ENCODE results near the gene TNF. TPM values are rescaled to one million over a fixed set of nuclear protein-coding genes. Genes with fewer than 3 reads are reported as not detected.

The TNF gene
- total RNA-seq, 1 experiment from 2014 or later = 0.31 TPM

DNA sequence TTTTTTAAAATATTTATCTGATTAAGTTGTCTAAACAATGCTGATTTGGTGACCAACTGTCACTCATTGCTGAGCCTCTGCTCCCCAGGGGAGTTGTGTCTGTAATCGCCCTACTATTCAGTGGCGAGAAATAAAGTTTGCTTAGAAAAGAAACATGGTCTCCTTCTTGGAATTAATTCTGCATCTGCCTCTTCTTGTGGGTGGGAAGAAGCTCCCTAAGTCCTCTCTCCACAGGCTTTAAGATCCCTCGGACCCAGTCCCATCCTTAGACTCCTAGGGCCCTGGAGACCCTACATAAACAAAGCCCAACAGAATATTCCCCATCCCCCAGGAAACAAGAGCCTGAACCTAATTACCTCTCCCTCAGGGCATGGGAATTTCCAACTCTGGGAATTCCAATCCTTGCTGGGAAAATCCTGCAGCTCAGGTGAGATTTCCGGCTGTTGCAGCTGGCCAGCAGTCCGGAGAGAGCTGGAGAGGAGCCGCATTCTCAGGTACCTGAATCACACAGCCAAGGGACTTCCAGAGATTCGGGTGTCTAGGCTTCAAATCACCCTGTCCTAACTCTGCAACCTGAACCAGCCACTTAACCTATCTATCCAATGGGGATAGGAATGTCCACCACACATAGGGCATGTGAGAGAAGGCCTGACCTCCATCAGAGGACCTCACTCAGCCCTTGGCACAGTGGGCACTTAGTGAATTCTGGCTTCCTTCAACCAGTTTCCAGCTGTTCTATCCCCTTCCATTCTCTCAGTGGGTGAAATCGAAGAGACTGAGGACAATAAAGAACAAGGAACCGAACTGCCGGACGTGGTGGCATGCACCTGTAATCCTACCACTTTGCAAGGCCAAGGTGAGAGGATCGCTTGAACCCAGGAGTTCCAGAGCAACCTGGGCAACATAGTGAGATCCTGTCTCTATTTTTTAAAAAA is 3.1 kb downstream of the TNF start:
- Mint-ChIP-seq H3K27me3 (ENCODE audit: low read depth) (peaks cover 57% of the 10 kb centered on the region), H3K36me3 (no peaks in the 10 kb centered on the region), H3K4me3 (no peak overlapping the region; the same call in 1 of the 2 replicates), H3K4me1 (peaks cover 46% of the 10 kb centered on the region), H3K27ac (peak overlapping the region; percentile 82), H3K9me3 (no peaks in the 10 kb centered on the region)
- CTCF ChIA-PET = interaction anchor here (1.5 to 15.1 kb wide), 3 partner anchors 19 to 32 kb away, joined by 6 to 293 read pairs (median 13); partner anchors contain the start of genes ATP6V1G2 and NCR3
- POLR2A ChIA-PET = interaction anchor here (0.5 kb wide), 1 partner anchor 17 kb away, joined by 3 read pairs; no protein-coding TSS in a partner anchor
- TF ChIP-seq, protein P1, sequence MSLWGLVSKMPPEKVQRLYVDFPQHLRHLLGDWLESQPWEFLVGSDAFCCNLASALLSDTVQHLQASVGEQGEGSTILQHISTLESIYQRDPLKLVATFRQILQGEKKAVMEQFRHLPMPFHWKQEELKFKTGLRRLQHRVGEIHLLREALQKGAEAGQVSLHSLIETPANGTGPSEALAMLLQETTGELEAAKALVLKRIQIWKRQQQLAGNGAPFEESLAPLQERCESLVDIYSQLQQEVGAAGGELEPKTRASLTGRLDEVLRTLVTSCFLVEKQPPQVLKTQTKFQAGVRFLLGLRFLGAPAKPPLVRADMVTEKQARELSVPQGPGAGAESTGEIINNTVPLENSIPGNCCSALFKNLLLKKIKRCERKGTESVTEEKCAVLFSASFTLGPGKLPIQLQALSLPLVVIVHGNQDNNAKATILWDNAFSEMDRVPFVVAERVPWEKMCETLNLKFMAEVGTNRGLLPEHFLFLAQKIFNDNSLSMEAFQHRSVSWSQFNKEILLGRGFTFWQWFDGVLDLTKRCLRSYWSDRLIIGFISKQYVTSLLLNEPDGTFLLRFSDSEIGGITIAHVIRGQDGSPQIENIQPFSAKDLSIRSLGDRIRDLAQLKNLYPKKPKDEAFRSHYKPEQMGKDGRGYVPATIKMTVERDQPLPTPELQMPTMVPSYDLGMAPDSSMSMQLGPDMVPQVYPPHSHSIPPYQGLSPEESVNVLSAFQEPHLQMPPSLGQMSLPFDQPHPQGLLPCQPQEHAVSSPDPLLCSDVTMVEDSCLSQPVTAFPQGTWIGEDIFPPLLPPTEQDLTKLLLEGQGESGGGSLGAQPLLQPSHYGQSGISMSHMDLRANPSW (CRISPR knock-in tag; conservative IDR thresholded peaks at IDR 0.05; ENCODE audit: low read depth) = no peak
- TF ChIP-seq, protein P2, sequence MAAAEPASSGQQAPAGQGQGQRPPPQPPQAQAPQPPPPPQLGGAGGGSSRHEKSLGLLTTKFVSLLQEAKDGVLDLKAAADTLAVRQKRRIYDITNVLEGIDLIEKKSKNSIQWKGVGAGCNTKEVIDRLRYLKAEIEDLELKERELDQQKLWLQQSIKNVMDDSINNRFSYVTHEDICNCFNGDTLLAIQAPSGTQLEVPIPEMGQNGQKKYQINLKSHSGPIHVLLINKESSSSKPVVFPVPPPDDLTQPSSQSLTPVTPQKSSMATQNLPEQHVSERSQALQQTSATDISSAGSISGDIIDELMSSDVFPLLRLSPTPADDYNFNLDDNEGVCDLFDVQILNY (CRISPR knock-in tag; IDR thresholded peaks at IDR 0.05) = no peak
- TF ChIP-seq, protein P3, sequence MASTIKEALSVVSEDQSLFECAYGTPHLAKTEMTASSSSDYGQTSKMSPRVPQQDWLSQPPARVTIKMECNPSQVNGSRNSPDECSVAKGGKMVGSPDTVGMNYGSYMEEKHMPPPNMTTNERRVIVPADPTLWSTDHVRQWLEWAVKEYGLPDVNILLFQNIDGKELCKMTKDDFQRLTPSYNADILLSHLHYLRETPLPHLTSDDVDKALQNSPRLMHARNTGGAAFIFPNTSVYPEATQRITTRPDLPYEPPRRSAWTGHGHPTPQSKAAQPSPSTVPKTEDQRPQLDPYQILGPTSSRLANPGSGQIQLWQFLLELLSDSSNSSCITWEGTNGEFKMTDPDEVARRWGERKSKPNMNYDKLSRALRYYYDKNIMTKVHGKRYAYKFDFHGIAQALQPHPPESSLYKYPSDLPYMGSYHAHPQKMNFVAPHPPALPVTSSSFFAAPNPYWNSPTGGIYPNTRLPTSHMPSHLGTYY (CRISPR knock-in tag; IDR thresholded peaks at IDR 0.05) = no peak
- TF ChIP-seq NFE2L1 (CRISPR knock-in tag; IDR thresholded peaks at IDR 0.05) (no peak), TP53 (CRISPR knock-in tag; IDR thresholded peaks at IDR 0.05) (no peak), FOXP1 (CRISPR knock-in tag; IDR thresholded peaks at IDR 0.05; ENCODE audit: borderline replicate concordance) (no peak), ESRRA (CRISPR knock-in tag; IDR thresholded peaks at IDR 0.05; ENCODE audit: borderline replicate concordance) (no peak)
- TF ChIP-seq, protein P4, sequence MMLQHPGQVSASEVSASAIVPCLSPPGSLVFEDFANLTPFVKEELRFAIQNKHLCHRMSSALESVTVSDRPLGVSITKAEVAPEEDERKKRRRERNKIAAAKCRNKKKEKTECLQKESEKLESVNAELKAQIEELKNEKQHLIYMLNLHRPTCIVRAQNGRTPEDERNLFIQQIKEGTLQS (CRISPR knock-in tag; conservative IDR thresholded peaks at IDR 0.05) = no peak
- TF ChIP-seq, protein P5, sequence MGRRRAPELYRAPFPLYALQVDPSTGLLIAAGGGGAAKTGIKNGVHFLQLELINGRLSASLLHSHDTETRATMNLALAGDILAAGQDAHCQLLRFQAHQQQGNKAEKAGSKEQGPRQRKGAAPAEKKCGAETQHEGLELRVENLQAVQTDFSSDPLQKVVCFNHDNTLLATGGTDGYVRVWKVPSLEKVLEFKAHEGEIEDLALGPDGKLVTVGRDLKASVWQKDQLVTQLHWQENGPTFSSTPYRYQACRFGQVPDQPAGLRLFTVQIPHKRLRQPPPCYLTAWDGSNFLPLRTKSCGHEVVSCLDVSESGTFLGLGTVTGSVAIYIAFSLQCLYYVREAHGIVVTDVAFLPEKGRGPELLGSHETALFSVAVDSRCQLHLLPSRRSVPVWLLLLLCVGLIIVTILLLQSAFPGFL (CRISPR knock-in tag; IDR thresholded peaks at IDR 0.05; ENCODE audit: borderline replicate concordance) = no peak
- DNase-seq (ENCODE audit: low spot score) = peak; percentile 38
- peak; percentile 13 for ATAC-seq

DNA sequence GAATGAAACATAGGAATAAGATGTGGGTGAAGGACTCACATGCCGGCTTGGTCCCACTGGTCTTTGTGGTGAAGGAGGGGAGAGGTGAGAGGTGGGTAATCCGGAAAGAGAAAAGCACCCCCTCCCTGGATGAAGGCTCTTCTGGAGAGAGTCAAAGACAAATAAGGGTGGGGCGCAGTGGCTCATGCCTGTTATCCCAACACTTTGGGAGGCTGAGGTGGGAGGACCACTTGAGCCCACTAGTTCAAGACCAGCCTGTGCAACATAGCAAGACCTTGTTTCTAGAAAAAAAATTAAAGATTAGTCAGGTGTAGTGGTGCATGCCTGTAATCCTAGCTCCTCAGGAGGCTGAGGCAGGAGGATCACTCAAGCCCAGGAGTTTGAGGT is 3.7 kb downstream of the TNF start:
- no peak overlapping the region; the same call in 1 of the 2 replicates for H3K27ac Mint-ChIP-seq
- no peak overlapping the region for H3K4me3 Mint-ChIP-seq
- H3K36me3 Mint-ChIP-seq = no peaks in the 10 kb centered on the region
- peaks cover 39% of the 10 kb centered on the region for H3K4me1 Mint-ChIP-seq
- DNase-seq (ENCODE audit: low spot score) = no peak
- peaks cover 54% of the 10 kb centered on the region for H3K27me3 Mint-ChIP-seq (ENCODE audit: low read depth)
- H3K9me3 Mint-ChIP-seq = no peaks in the 10 kb centered on the region
- no peak for ATAC-seq
- TF ChIP-seq, protein P6, sequence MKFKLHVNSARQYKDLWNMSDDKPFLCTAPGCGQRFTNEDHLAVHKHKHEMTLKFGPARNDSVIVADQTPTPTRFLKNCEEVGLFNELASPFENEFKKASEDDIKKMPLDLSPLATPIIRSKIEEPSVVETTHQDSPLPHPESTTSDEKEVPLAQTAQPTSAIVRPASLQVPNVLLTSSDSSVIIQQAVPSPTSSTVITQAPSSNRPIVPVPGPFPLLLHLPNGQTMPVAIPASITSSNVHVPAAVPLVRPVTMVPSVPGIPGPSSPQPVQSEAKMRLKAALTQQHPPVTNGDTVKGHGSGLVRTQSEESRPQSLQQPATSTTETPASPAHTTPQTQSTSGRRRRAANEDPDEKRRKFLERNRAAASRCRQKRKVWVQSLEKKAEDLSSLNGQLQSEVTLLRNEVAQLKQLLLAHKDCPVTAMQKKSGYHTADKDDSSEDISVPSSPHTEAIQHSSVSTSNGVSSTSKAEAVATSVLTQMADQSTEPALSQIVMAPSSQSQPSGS (CRISPR knock-in tag; IDR thresholded peaks at IDR 0.05; ENCODE audit: borderline replicate concordance, low read depth) = no peak
- TF ChIP-seq, protein P7, sequence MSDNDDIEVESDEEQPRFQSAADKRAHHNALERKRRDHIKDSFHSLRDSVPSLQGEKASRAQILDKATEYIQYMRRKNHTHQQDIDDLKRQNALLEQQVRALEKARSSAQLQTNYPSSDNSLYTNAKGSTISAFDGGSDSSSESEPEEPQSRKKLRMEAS (CRISPR knock-in tag; IDR thresholded peaks at IDR 0.05) = no peak
- no peak for TF ChIP-seq ESRRA (CRISPR knock-in tag; IDR thresholded peaks at IDR 0.05; ENCODE audit: borderline replicate concordance)
- TF ChIP-seq HMGA2 (CRISPR knock-in tag; IDR thresholded peaks at IDR 0.05) = no peak
- no peak for TF ChIP-seq NR3C1 (CRISPR knock-in tag; conservative IDR thresholded peaks at IDR 0.05; ENCODE audit: low read depth)
- TF ChIP-seq ZNF396 (CRISPR knock-in tag; IDR thresholded peaks at IDR 0.05; ENCODE audit: borderline replicate concordance) = no peak
- no peak for TF ChIP-seq ELF4 (CRISPR knock-in tag; IDR thresholded peaks at IDR 0.05; ENCODE audit: low read depth)
- TF ChIP-seq GRHL2 (CRISPR knock-in tag; IDR thresholded peaks at IDR 0.05; ENCODE audit: insufficient replicate concordance, severe bottlenecking) = no peak
- TF ChIP-seq, protein P8, sequence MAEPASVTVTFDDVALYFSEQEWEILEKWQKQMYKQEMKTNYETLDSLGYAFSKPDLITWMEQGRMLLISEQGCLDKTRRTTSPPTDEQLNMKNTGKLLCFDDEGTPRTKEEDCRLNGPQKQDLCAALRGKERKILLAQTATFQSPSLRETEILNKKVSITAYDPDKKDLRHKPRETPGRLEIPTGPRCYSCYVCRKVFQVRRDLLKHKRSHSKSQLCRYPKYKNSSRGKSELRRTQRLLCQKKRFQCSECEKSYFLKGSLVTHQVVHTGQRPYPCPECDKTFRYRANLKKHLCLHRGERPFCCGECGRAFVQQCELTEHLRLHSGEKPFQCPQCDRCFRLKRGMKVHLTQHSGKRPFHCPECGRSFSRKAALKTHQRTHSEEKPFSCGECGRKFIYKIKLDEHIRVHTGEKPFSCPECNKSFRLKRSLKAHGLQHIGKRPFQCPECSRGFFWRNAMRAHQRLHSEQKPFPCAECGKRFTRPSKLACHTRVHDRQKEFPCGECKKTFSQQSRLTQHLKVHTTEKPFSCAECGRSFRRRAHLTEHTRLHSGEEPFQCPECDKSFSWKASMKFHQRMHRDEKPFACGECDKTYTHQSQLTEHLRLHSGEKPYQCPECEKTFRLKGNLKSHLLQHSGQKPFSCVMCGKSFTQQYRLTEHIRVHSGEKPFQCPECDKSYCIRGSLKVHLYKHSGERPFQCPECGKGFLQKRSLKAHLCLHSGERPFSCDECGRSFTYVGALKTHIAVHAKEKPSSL (CRISPR knock-in tag; conservative IDR thresholded peaks at IDR 0.05) = no peak
- no peak for TF ChIP-seq GTF2I (CRISPR knock-in tag; conservative IDR thresholded peaks at IDR 0.05)
- no peak for TF ChIP-seq IRF2 (CRISPR knock-in tag; IDR thresholded peaks at IDR 0.05; ENCODE audit: borderline replicate concordance, low read depth)
- TF ChIP-seq KAT7 (CRISPR knock-in tag; IDR thresholded peaks at IDR 0.05; ENCODE audit: borderline replicate concordance) = no peak
- no peak for TF ChIP-seq SMAD3 (CRISPR knock-in tag; IDR thresholded peaks at IDR 0.05; ENCODE audit: borderline replicate concordance)
- no peak for TF ChIP-seq RELA (CRISPR knock-in tag; IDR thresholded peaks at IDR 0.05; ENCODE audit: borderline replicate concordance)
- ChIA-PET POLR2A (interaction anchor here (0.5 kb wide), 1 partner anchor 16 kb away, joined by 3 read pairs; no protein-coding TSS in a partner anchor), CTCF (interaction anchor here (3.1 to 15.1 kb wide), 2 partner anchors 19 to 28 kb away, joined by 13 to 293 read pairs; partner anchors contain the start of gene NCR3)
